Ovary (tissue), 3 donors: ENCODE results near the gene ADM5.

Experiments
- CTCF ChIP-seq, 3 donors: fragments of 450-650 bp in 2 of 3; fragments of 200-600 bp in 1 of 3; IDR thresholded peaks; one replicate each; pipeline versions ENCODE4 v1.5.1 to v1.8.0; 2016 to 2022; ENCODE audit warnings: antibody characterized with exemption in 3 of 3, mild to moderate bottlenecking in 1 of 3
- EP300 ChIP-seq: sonication (generic); formaldehyde crosslinking; IDR thresholded peaks from one replicate; pipeline ENCODE4 v1.6.1; 2017; ENCODE audit warnings: antibody characterized with exemption
- donor health status: DM: no; HTN: no; CAD: no.

GRCh38 chr19:49657493-49658138 lies 31.8 kb upstream of the ADM5 start:
- TF ChIP-seq EP300, result no peak
- TF ChIP-seq CTCF (IDR thresholded peaks at IDR 0.05), result no peak
